B cell (primary cell): ENCODE measurements around the gene HSD17B2. TPM values are rescaled to one million over a fixed set of nuclear protein-coding genes. Genes with fewer than 3 reads are reported as not detected.

ENCODE experiments used
- ATAC-seq: fragments of 200-7000 bp; cut with Tn5 transposase; one replicate; pipeline ENCODE4 v1.10.0; 2021; ENCODE audit warnings: low read depth, mild to moderate bottlenecking, moderate number of reproducible peaks, moderate library complexity
- CTCF ChIA-PET: fragments of 350-600 bp; sonication (Branson Sonifier 250); formaldehyde crosslinking; loops from one replicate; lab custom pipeline; 2021; ENCODE audit warnings: antibody characterized with exemption, inconsistent platforms; lab: Charles Lee
- POLR2A ChIA-PET: fragments of 350-600 bp; sonication (Branson Sonifier 250); formaldehyde crosslinking; loops from one replicate; lab custom pipeline; 2021; ENCODE audit warnings: antibody characterized with exemption; lab: Charles Lee
- DNase-seq: peaks from one replicate; pipeline ENCODE4 v3.0.0; 2013
- H2AFZ ChIP-seq: 2 replicates; pipeline ENCODE4 v1.6.1; 2012; ENCODE audit warnings: mild to moderate bottlenecking, low read depth, low read length; ENCODE audit not compliant: insufficient read depth, poor library complexity, severe bottlenecking
- H3K27ac ChIP-seq, 2 donors: 1 replicate in 1 of 2; 2 replicates in 1 of 2; pipeline ENCODE4 v1.5.1; 2012 to 2013; ENCODE audit warnings: low read length in 2 of 2, mild to moderate bottlenecking in 2 of 2, moderate library complexity in 1 of 2
- H3K27me3 ChIP-seq, 4 experiments: fragments of 200-600 bp in 1 of 4; sonication (generic) in 1 of 4; replicated peaks in 1 of 4; 1 replicate in 2 of 4; 2 replicates in 2 of 4; pipeline versions ENCODE4 v1.6.1 to v1.7.0; 2013 to 2016; ENCODE audit warnings: low read length in 3 of 4, mild to moderate bottlenecking in 2 of 4, mixed read lengths in 1 of 4, moderate library complexity in 1 of 4; ENCODE audit not compliant: insufficient read depth in 4 of 4, control insufficient read depth in 3 of 4; ENCODE audit errors: control extremely low read depth in 1 of 4
- H3K36me3 ChIP-seq, 2 experiments: replicated peaks in 1 of 2; 1 replicate in 1 of 2; 2 replicates in 1 of 2; pipeline versions ENCODE4 v1.6.1 to v1.7.1; 2013; ENCODE audit warnings: low read length in 1 of 2; ENCODE audit not compliant: insufficient read depth in 2 of 2, control insufficient read depth in 1 of 2; ENCODE audit errors: control extremely low read depth in 1 of 2, extremely low read depth in 1 of 2
- H3K4me1 ChIP-seq, 2 donors: fragments of 200-600 bp in 1 of 2; sonication (generic) in 1 of 2; 1 replicate in 1 of 2; 2 replicates in 1 of 2; pipeline versions ENCODE4 v1.5.1 to v1.6.1; 2013 to 2017; ENCODE audit warnings: low read length in 2 of 2; ENCODE audit not compliant: control insufficient read depth in 2 of 2, insufficient read depth in 2 of 2
- H3K4me2 ChIP-seq: replicated peaks from 2 replicates; pipeline ENCODE3; 2012; ENCODE audit warnings: mild to moderate bottlenecking, low read depth, low read length; ENCODE audit not compliant: poor library complexity, severe bottlenecking
- H3K4me3 ChIP-seq, 5 experiments: fragments of 200-600 bp in 1 of 5; sonication (generic) in 1 of 5; 1 replicate in 3 of 5; 2 replicates in 2 of 5; pipeline versions ENCODE4 v1.5.1 to v1.7.0; 2011 to 2016; ENCODE audit warnings: low read length in 4 of 5, mild to moderate bottlenecking in 4 of 5, low read depth in 2 of 5, control low read depth in 1 of 5, moderate library complexity in 1 of 5; ENCODE audit not compliant: insufficient read depth in 1 of 5; ENCODE audit errors: control extremely low read depth in 1 of 5, extremely low read depth in 1 of 5
- H3K79me2 ChIP-seq: fragments of 200-600 bp; sonication (generic); one replicate; pipeline ENCODE4 v1.6.0; 2016; ENCODE audit warnings: low read length; ENCODE audit not compliant: control insufficient read depth, insufficient read depth
- H3K9ac ChIP-seq: fragments of 200-600 bp; sonication (generic); 2 replicates; pipeline ENCODE4 v1.6.1; 2017; ENCODE audit warnings: mild to moderate bottlenecking, low read length, moderate library complexity
- H3K9me3 ChIP-seq, 3 donors: one replicate each; pipeline versions ENCODE4 v1.6.1 to v1.7.1; 2013; ENCODE audit warnings: low read length in 2 of 3; ENCODE audit not compliant: control insufficient read depth in 2 of 3, insufficient read depth in 1 of 3; ENCODE audit errors: control extremely low read depth in 1 of 3
- H4K20me1 ChIP-seq: 2 replicates; pipeline ENCODE4 v1.6.0; 2012; ENCODE audit warnings: mild to moderate bottlenecking, low read length; ENCODE audit not compliant: insufficient read depth, control insufficient read depth, poor library complexity, severe bottlenecking
- H3K27ac Mint-ChIP-seq: one replicate; pipeline ENCODE4 v1.8.0; 2021; ENCODE audit warnings: mixed read lengths
- H3K27me3 Mint-ChIP-seq: one replicate; pipeline ENCODE4 v1.8.0; 2021; ENCODE audit warnings: mixed read lengths
- H3K4me1 Mint-ChIP-seq: one replicate; pipeline ENCODE4 v1.8.0; 2021; ENCODE audit warnings: mixed read lengths
- H3K4me3 Mint-ChIP-seq: one replicate; pipeline ENCODE4 v1.8.0; 2021; ENCODE audit warnings: mixed read lengths
- H3K9me3 Mint-ChIP-seq: one replicate; pipeline ENCODE4 v1.8.0; 2022; ENCODE audit warnings: mixed read lengths; ENCODE audit not compliant: insufficient read depth
- CTCF ChIP-seq: fragments of 200-600 bp; IDR thresholded peaks from one replicate; pipeline ENCODE4 v1.8.0; 2022; ENCODE audit warnings: antibody characterized with exemption, mild to moderate bottlenecking
- EZH2 ChIP-seq: IDR thresholded peaks from 2 replicates; pipeline ENCODE4 v1.6.1; 2012; ENCODE audit warnings: borderline replicate concordance, low read depth, mild to moderate bottlenecking, moderate library complexity, low read length; ENCODE audit not compliant: insufficient read depth, poor library complexity, severe bottlenecking
- WGBS: methylation state at CpG from one replicate; pipeline ENCODE4 v1.1.5; 2013; ENCODE audit warnings: missing lambda C conversion rate; ENCODE audit not compliant: insufficient coverage; 5-methylcytosine and 5-hydroxymethylcytosine counted together
- intact Hi-C: fragments of 100-400 bp; cut with micrococcal nuclease; formaldehyde crosslinking; loops from one replicate; pipeline ENCODE4 v1.10.0; 2022
- polyA plus RNA-seq: library from polyadenylated mRNA; depleted of rRNA; stranded (reverse); fragments of >200 nt; gene quantifications from 2 replicates; pipeline ENCODE4 v1.2.3, GENCODE V29; 2012
- total RNA-seq, 2 donors: library from RNA; stranded (reverse); fragments of 120-200 nt in 1 of 2; gene quantifications; 1 replicate in 1 of 2; 2 replicates in 1 of 2; pipeline versions ENCODE4 v1.2.3 to v1.2.4, GENCODE V29; 2013 to 2022

The HSD17B2 gene
- total and polyA plus RNA-seq, 2 donors (not counting 1 experiment from before 2014, with no cell fraction given): not detected

- Mint-ChIP-seq H3K27ac (peak overlapping the region; percentile 68), H3K4me1 (peaks cover 18% of the 10 kb centered on the region), H3K9me3 (peaks cover 12% of the 10 kb centered on the region), H3K27me3 (peaks cover 9% of the 10 kb centered on the region), H3K4me3 (peak overlapping the region; percentile 92)
- TF ChIP-seq EZH2: no peak
- TF ChIP-seq CTCF: no peak
- no peak overlapping the region for H3K27ac ChIP-seq
- WGBS: 87% methylated on average over 7 of the region's 8 CpGs
- peak overlapping the region; percentile 68 for H3K4me2 ChIP-seq
- H3K4me1 ChIP-seq: peaks cover 6 to 10% of the 10 kb centered on the region in 2 donors
- peaks cover 7 to 25% (median 20%) of the 10 kb centered on the region in 3 donors for H3K9me3 ChIP-seq
- peak overlapping the region; percentile 43 to 68 (median 55) for H3K4me3 ChIP-seq
- no peaks in the 10 kb centered on the region for H4K20me1 ChIP-seq
- intact Hi-C loops: no loop called here
- DNase-seq: no peak
- no peak for ATAC-seq
- peaks cover 0 to 7% (median 0%) of the 10 kb centered on the region in 4 experiments for H3K27me3 ChIP-seq
- ChIA-PET CTCF (no interaction called here), POLR2A (interaction anchor here (0.6 kb wide), 1 partner anchor 117 kb away, joined by 3 read pairs; no protein-coding TSS in a partner anchor)
- peak overlapping the region; percentile 91 for H2AFZ ChIP-seq
- H3K79me2 ChIP-seq: no peaks in the 10 kb centered on the region
- peaks cover 0 to 3% of the 10 kb centered on the region in 2 experiments for H3K36me3 ChIP-seq
- H3K9ac ChIP-seq: peak overlapping the region; percentile 73
These were observed 24.4 kb upstream of the HSD17B2 start for GRCh38 chr16:82010649-82011048.

GRCh38 chr16:82011199-82011641, 23.8 kb upstream of the HSD17B2 start, which contains the start of gene SDR42E1:
Gene SDR42E1 (minus strand): TSS chr16:82011470. CDS start chr16:82000858, 10,612 bp downstream.
- H3K4me1 ChIP-seq: peaks cover 6 to 10% of the 10 kb centered on the region in 2 donors
- ATAC-seq (peak; percentile 88), DNase-seq (peak; percentile 84)
- peaks cover 0 to 3% of the 10 kb centered on the region in 2 experiments for H3K36me3 ChIP-seq
- H3K4me2 ChIP-seq: peak within 1 kb of the TSS; percentile 68
- CTCF ChIA-PET: no interaction called here
- peaks cover 0 to 7% (median 0%) of the 10 kb centered on the region in 4 experiments for H3K27me3 ChIP-seq
- peaks cover 18% of the 10 kb centered on the region for H3K4me1 Mint-ChIP-seq
- peaks cover 12% of the 10 kb centered on the region for H3K9me3 Mint-ChIP-seq
- H3K27ac ChIP-seq: no peak within 1 kb of the TSS
- WGBS: 5% methylated on average over 32 of the region's 32 CpGs
- H3K79me2 ChIP-seq: no peaks in the 10 kb centered on the region
- TF ChIP-seq CTCF (no peak), EZH2 (no peak)
- no peaks in the 10 kb centered on the region for H4K20me1 ChIP-seq
- peaks cover 11% of the 10 kb centered on the region for H3K27me3 Mint-ChIP-seq
- peak within 1 kb of the TSS; percentile 92 for H3K4me3 Mint-ChIP-seq
- POLR2A ChIA-PET: interaction anchor here (0.6 kb wide), 1 partner anchor 117 kb away, joined by 3 read pairs; no protein-coding TSS in a partner anchor
- peak within 1 kb of the TSS; percentile 43 to 68 (median 55) for H3K4me3 ChIP-seq
- peak within 1 kb of the TSS; percentile 68 for H3K27ac Mint-ChIP-seq
- intact Hi-C loops: no loop called here
- peaks cover 7 to 25% (median 20%) of the 10 kb centered on the region in 3 donors for H3K9me3 ChIP-seq
- peak within 1 kb of the TSS; percentile 91 for H2AFZ ChIP-seq
- peak within 1 kb of the TSS; percentile 73 for H3K9ac ChIP-seq
